Measurements from ENCODE around the gene PSMC3IP.

PSMC3IP gene

DNA sequence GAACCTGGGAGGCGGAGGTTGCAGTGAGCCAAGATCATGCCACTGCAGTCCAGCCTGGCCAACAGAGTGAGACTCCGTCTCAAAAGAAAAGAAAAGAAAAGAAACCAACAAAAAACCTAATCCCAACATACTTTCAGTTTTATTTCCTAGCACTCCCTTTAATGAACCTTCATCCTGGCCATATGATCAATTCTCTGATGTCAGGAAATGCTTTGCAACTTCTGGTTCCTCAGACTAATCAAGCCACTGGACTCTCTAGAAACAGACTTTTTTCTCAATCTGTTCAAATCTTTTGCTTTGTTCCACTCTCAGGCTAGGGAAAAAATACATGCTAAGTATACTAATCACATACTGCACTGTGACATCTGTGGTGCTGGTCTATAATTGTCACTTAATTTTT is 13.4 kb upstream of the PSMC3IP start:
- in situ Hi-C loops (cut with MboI; ENCODE audit: low pct_unique_long_range_greater_than_20kb, low sequenced_read_pairs), result loop anchor here (25.0 kb wide), 1 partner anchor 346 kb away; no protein-coding TSS in a partner anchor

DNA sequence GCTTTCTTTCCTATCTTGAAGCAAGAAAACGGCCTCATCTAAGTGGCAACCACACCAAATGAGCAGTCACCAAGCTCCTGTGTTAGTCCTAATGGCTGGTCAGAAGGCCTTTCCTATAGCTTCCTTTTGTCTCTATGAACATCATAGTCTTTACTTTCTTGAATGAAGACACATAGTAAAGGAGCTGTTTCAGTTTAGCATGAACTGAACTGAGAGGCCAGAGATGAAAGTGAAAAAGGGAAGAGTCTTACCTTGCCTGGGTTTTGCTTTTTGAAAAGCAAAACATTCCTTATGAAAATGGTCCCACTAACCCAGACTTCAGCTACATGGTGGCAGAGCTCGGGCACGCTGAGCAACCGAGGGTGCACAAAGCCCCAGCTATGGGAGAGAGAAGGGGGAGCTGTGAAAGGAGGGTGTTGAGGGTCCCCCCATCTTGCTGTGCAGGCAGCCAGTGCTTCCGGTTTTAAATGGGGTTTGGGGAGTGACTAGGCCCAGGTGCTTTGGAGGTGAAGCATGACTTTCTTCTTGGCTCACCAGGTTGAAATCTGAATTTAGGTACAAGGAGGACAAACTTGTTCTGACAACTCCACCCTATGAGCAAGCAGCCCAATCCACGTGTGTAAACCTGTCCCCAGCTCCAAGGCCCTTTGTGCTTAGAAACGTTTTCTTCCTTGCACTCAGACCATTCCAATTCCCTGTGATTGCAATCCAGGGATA is 9.1 kb upstream of the PSMC3IP start:
- DNase-seq, result no peak
- in situ Hi-C loops (cut with MboI; ENCODE audit: low pct_unique_long_range_greater_than_20kb, low sequenced_read_pairs), result loop anchor here (25.0 kb wide), 1 partner anchor 351 kb away; no protein-coding TSS in a partner anchor

More for the DNA sequence above, 13.4 kb upstream of the PSMC3IP start:
- no peak for DNase-seq

DNA sequence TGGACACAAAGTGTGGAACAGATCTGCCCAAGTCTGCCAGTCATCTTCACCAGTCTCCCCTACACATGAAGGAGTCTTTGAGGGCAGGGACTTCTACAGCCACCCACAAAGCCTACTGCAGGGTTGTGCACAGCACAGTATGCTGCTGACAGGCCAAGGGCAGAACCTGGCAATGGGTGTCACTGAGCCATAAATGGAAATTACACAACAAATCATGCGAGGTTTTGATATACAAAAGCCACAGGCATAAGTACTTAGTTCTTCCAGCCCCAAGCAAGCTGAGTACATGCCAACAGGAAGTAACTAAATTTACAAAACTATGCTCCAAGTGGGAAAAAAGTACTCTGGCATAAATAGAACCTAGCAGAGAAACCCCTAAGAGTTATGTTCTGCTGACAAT is 7.8 kb upstream of the PSMC3IP start:
- in situ Hi-C loops (cut with MboI; ENCODE audit: low pct_unique_long_range_greater_than_20kb, low sequenced_read_pairs), result loop anchor here (25.0 kb wide), 1 partner anchor 352 kb away; no protein-coding TSS in a partner anchor
- DNase-seq, result no peak

DNA sequence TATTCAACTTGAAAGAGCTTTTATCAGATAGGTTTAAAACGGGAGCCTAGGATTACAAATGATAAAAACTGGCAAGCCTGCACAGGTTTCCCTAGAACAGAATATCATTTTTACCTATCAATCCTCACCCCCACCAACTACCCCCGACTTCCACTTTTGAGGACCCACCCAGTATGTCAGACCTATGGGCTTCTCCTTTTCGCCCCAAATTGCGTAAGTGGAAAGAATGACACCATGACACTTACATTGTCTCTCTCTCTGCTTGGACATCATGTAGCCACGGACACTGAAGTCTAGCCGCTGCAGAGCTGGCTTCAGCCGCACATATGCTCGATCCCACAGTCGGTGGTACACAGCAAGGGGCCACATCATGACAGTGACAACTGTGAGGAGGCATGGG is 7.4 kb upstream of the PSMC3IP start:
- no peak for DNase-seq
- in situ Hi-C loops (cut with MboI; ENCODE audit: low pct_unique_long_range_greater_than_20kb, low sequenced_read_pairs), result loop anchor here (25.0 kb wide), 1 partner anchor 352 kb away; no protein-coding TSS in a partner anchor

DNA sequence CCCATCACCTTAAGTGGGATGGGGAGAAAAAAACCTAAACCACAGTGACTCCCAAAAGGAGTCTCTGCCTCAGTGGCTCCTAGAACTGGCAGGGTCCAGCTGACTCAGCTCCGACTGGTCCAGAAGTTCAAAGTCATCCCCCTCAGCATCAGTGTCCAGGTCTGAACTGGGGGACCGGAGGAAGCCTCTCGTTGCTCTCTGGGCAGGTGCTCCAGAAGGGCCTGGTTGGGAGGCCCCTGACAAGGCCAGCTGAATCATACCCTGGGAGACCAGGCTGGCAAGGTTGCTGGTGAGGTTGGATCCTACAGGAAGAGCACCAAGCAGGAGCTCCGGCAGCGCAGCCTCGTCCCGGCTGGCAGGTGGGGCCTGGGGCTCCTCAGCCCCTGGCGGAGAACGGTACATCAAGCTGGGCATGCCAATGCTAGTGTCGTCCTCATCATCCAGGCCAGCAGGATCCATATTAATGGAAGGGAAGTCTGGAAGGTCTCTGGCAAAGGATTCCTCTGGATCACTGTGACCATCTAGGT is 4.3 kb upstream of the PSMC3IP start:
- no peak for DNase-seq
- in situ Hi-C loops (cut with MboI; ENCODE audit: low pct_unique_long_range_greater_than_20kb, low sequenced_read_pairs), result loop anchor here (25.0 kb wide), 1 partner anchor 355 kb away; no protein-coding TSS in a partner anchor

DNA sequence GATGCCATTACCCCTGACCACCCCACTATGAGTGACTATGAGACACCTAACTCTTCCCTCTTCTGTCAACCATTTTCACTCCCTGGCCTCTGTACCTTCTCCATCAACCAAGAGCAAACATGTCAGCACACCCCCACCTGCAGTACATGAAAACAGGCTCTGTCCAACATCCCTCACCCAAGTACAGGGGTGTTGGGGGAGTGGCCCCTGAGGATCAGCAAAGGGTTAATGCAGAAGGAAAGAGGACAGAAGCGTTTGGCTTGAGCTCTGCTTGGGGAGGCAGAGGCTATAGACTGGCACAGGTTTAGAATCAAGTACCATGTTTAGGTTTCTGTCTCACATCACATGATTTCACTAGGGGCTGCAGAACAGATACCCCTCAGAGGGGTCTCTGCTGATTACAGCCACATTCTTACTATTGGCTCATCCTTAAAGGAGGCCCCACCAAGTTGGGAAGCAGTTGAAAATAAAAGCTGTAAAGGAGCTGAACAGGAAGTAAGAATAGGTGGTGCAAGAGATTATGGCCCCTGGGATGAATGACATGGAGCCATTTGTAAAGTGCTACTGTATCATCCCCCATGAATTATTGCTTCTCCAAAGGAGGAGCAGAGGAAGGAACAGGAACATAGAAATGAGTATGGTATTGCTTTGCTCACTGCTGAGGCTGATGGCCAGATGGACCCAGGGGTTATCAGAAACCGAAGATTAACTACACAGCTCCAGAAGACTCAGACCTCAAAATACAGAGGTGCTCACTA is 2.4 kb upstream of the PSMC3IP start:
- peak; percentile 44 for DNase-seq
- in situ Hi-C loops (cut with MboI; ENCODE audit: low pct_unique_long_range_greater_than_20kb, low sequenced_read_pairs), result loop anchor here (25.0 kb wide), 1 partner anchor 357 kb away; no protein-coding TSS in a partner anchor

DNA sequence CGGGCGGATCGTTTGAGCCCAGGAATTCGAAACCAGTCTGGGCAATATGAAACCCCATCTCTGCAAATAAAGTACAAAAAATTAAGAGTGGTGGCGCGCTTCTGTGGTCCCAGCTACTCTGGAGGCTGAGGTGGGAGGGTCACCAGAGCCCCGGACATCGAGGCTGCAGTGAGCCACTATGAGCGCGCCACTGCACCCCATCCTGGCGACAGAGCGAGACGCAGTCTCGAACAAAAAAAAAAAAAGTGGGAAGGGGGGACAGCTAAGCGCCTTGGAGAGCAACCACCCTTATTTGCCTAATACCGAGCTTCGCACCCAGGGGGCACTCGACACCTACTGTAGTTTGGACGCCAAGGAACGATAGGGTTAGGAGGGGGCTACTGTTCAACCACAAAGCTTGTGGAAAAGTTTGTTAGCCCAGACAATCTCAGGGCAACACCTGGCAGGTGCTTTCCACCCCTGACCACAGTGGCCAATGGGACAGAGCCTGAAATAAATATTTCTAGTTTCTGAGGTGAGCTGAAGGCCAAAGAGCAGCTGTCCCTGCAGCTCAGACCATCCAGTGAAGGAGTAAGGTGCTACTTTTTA is 847 bp upstream of the PSMC3IP start:
- peak; percentile 90 for DNase-seq
- in situ Hi-C loops (cut with MboI; ENCODE audit: low pct_unique_long_range_greater_than_20kb, low sequenced_read_pairs), result loop anchor here (25.0 kb wide), 1 partner anchor 359 kb away; no protein-coding TSS in a partner anchor

DNA sequence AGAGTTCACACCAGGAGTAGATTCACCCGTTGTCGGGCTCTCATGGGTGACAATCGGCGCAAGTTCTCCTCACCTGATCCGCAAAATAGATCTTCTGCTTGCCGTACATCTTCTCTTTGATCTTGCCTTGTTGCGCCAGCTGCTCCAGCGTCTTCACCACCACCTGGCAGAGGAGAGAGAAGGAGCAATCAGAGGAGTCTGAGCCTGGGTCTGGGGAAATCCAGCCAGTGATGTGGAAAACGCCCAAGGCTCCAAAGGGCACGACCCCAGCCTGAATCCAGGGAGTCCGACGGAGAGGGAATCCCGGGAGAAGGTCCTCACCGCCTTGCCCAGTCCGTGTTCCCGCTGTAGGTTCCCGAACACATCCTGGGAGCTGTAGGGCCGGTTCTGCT is 393 bp downstream of the PSMC3IP start:
- in situ Hi-C loops (cut with MboI; ENCODE audit: low pct_unique_long_range_greater_than_20kb, low sequenced_read_pairs), result loop anchor here (25.0 kb wide), 1 partner anchor 360 kb away; no protein-coding TSS in a partner anchor
- no peak for DNase-seq

DNA sequence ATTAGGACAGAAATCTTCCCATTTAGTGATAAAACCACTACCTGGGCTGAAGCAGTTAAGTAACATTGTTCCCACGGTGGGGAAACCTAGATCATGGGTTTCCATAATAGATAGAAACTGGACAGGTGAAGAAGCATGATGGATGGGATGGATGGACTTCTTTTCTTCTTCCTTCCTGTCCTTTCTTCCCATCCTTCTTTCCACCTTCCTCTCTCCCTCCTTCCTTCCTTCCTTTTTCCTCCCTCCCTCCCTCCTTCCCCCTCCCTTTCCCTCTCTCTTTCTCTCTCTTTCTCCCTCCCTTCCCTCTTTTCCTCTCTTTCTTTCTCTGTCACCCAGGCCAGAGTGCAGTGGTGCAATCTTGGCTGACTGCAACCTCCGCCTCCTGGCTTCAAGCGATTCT is 3.1 kb downstream of the PSMC3IP start:
- in situ Hi-C loops (cut with MboI; ENCODE audit: low pct_unique_long_range_greater_than_20kb, low sequenced_read_pairs), result no loop called here
- no peak for DNase-seq

DNA sequence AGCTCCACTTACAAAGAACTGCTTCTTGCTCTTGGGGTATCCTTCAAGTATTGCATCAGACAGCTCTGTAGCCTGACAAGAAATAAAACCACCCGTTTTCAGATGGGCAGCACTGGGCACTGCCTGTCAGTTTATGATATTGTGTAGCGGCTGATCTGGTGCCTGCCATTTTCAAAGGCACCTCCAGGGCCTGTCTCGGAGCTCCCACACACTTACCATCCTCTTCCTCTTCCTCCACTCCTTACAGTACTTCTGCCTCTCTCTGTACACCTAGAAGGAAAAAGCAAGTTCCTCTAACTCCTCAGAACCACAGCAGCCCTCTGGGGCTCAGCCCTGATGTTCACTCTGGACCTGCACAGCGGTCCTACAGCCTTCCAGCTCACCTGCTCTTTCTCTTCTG is 4.4 kb downstream of the PSMC3IP start:
- in situ Hi-C loops (cut with MboI; ENCODE audit: low pct_unique_long_range_greater_than_20kb, low sequenced_read_pairs), result no loop called here
- peak; percentile 47 for DNase-seq

DNA sequence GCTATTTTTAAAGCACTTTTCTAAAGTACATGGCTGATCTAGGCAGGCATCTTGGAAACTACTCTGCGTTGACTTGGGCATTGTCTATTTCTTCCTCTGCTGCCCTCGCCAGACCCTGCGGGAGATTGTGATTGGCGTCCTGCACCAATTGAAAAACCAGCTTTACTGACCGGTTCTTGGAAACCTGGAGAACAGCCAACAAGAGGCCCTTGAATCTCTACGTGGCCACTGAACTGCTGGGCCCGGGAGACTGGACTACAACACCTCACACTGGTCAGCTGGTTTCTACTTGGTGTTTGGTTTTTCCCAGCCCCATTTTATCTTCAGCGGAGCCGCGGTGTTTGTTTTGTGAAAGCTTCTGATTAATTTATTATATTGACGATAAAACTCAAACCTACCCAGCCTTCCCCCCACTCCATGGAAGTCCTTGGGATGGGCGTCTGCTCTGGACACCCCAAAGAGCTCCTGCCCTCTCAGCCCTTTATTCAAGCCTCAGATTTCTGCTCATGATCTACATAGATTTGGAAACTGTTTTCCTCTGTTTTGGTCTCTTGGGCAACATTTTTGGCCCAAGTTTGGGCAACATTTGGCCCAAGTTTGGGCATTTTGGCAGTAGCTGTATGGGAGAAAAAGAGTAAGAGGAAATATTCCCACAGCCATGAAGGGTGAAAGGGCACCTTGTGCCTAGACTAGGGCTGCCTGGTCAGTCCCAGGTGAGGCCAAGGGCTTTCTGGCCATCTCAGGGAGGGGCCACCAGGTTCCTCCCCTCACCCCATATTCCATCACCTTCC is 5.9 kb downstream of the PSMC3IP start:
- in situ Hi-C loops (cut with MboI; ENCODE audit: low pct_unique_long_range_greater_than_20kb, low sequenced_read_pairs), result no loop called here
- DNase-seq, result no peak

DNA sequence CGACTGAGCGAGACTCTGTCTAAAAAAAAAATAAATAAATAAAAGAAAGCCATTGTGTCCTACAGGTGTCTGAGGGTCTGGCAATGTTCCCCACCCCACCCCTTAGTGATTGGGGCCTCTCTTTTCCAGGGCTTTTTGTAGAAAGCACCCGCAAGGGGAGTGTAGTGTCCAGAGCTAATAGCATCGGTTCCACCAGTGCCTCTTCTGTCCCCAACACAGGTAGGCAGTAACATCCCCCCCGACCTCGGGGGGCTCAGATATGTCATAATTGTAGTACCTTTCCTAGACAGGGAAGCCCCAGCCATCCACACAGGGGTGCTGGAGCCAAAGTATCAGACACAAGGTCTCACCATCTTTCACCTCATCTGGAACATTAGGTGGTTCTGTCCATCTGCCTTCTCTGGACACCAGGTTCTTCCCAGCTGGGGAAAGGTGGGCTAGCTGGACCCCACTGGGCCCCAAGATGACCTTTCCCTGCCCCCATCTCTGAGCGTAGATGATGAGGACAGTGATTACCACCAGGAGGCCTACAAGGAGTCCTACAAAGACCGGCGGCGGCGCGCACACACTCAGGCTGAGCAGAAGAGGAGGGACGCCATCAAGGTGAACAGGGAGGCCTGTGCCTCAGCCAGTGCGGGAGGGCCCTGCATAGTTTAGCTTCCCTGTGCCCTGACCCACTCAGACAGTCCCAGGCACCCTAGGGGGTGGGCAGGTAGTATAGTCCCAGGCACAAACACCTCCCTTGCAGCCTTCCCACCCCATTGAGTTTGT is 9.0 kb downstream of the PSMC3IP start:
- in situ Hi-C loops (cut with MboI; ENCODE audit: low pct_unique_long_range_greater_than_20kb, low sequenced_read_pairs), result no loop called here
- DNase-seq, result no peak

DNA sequence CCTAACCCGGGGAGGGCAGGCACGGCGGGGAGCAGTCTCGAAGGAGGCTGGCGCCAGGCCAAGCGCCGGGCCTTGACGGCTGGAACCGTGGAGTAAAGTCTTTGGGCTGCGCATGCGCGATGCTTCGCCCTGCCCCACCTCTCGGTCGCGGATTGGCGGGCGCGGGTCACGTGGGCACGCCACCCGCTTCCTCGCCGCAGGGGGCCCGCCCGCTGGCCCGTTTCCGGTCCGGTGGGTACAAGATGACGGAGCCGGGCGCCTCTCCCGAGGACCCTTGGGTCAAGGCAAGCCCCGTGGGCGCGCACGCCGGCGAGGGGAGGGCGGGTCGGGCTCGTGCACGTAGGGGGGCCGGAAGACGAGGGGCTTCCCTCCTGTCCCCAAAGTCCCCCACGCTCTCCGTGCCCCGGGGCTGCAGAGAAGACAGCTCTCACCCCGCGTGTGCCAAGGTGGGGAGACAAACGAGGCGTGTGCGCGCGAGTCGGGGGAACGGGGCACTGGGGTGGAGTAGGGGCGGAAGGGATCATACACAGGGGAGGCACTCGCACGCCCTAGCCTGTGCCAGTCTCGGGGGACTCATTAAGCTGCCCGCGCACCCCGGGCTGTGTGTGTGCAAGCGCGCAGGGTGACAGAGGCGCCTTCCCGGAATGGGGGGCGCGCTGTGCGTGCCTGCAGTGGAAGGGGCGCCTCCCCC is 10.5 kb downstream of the PSMC3IP start, which contains the start of gene MLX:
TSS of gene MLX (plus strand) at position 218 of the 691 bp plus-strand sequence. CDS start at position 243, 25 bp downstream.
- in situ Hi-C loops (cut with MboI; ENCODE audit: low pct_unique_long_range_greater_than_20kb, low sequenced_read_pairs), result no loop called here
- peak; percentile 87 for DNase-seq

DNA sequence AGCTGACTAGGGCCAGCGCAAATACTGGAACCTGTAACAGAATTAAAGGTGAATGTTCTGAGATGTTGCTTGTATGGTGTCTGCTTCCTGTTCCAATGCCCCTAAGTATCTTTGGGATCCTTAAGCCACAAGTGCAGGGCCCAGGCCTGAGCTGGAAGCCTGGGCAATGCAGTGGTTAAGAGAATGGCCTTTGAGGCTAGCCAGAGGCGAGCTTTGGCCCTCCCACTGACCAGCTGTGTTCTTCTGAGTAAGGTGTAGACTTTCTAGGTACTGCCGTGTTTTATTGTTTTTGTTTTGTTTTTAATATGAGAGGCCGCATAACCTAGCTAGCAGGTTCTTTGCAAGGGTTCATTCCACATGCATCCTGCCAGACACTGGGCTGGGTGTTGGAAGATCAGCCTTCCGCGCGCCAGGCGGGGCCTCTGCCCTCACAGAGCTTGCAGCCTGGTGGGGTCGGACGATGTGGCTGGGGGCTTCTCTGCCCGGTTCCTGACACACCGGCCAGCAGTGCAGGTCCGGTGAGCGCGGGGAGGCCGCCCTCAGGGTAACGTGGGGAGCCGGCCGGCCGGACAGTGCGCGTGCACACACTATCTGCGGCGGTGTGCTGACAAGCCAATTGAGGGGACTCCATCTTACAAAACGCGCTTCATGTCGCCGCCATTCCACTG is 11.2 kb downstream of the PSMC3IP start:
- no peak for DNase-seq
- in situ Hi-C loops (cut with MboI; ENCODE audit: low pct_unique_long_range_greater_than_20kb, low sequenced_read_pairs), result no loop called here

DNA sequence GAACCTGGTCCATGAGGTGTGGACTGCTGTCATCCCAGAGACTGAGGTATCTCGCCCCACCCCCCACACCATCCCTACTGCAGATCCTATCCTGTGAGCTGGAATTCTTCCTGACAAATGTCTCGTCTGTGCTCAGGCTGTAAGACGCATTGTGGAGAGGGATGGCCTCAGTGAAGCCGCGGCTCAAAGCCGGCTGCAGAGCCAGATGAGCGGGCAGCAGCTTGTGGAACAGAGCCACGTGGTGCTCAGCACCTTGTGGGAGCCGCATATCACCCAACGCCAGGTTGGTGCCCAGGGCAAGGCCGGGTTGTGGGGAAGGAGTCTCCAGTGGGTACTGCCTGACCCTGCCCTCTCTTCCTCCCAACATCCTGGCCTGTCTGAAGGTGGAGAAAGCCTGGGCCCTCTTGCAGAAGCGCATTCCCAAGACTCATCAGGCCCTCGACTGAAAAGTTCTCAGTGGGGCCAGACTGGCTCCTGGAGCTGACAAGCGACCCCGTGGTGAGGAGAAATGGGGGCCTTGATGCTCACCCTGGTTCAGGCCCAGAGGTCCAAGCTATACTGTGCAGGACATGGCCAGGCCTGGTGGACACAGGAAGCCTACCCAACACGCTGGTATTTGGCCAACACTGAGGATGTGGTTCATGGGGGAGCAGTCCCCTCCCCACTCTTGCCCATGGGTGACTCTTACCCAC is 11.9 kb downstream of the PSMC3IP start:
- in situ Hi-C loops (cut with MboI; ENCODE audit: low pct_unique_long_range_greater_than_20kb, low sequenced_read_pairs), result no loop called here
- no peak for DNase-seq

DNA sequence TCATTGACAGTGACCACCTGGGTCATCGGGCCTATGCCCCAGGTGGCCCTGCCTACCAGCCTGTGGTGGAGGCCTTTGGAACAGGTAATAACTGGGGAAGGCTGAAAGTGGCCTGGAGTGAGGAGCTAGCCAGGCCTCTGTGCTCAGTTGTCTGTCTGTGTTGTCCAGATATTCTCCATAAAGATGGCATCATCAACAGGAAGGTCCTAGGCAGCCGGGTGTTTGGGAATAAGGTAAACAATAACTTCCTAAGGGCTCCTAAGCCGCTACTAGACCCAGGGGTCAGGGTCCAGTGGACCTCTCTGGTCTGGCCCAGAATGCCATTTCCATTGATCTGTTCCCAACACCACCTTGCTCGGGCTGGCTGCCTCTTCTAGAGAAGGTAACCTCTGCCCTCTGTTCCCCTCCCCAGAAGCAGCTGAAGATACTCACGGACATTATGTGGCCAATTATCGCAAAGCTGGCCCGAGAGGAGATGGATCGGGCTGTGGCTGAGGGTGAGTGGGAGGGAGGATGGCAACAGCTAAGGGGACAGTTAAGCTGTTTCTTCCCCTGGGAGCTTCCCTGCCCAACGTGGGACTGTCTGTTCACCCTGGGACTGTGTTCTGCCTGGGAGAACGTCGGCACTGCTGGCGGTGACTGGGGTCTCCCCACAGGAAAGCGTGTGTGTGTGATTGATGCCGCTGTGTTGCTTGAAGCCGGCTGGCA is 12.6 kb downstream of the PSMC3IP start:
- in situ Hi-C loops (cut with MboI; ENCODE audit: low pct_unique_long_range_greater_than_20kb, low sequenced_read_pairs), result no loop called here
- no peak for DNase-seq

All from KBM-7 (cell line).